ENCODE data around the gene LDLRAD4.

- TF ChIP-seq, protein P1, sequence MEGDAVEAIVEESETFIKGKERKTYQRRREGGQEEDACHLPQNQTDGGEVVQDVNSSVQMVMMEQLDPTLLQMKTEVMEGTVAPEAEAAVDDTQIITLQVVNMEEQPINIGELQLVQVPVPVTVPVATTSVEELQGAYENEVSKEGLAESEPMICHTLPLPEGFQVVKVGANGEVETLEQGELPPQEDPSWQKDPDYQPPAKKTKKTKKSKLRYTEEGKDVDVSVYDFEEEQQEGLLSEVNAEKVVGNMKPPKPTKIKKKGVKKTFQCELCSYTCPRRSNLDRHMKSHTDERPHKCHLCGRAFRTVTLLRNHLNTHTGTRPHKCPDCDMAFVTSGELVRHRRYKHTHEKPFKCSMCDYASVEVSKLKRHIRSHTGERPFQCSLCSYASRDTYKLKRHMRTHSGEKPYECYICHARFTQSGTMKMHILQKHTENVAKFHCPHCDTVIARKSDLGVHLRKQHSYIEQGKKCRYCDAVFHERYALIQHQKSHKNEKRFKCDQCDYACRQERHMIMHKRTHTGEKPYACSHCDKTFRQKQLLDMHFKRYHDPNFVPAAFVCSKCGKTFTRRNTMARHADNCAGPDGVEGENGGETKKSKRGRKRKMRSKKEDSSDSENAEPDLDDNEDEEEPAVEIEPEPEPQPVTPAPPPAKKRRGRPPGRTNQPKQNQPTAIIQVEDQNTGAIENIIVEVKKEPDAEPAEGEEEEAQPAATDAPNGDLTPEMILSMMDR (IDR thresholded peaks at IDR 0.05) = no peak
- no peak for TF ChIP-seq POLR2A (IDR thresholded peaks at IDR 0.05)
Observed at GRCh38 chr18:13330996-13331395, 112.4 kb downstream of the LDLRAD4 start.
